BJ (cell line): ENCODE data around the gene SMPD1. TPM values are rescaled to one million over a fixed set of nuclear protein-coding genes. Genes with fewer than 3 reads are reported as not detected.

Source experiments
- CTCF ChIA-PET: fragments of 350-600 bp; formaldehyde crosslinking; extraction: SDS; loops from one replicate; lab custom pipeline; 2021; ENCODE audit warnings: antibody characterized with exemption, inconsistent platforms; lab: Yijun Ruan, JAX
- POLR2A ChIA-PET: fragments of 300-600 bp; sonication (Branson Sonifier 250); formaldehyde crosslinking; extraction: SDS; loops from one replicate; lab custom pipeline; 2021; ENCODE audit warnings: antibody characterized with exemption; lab: Charles Lee
- DNase-seq: peaks from one replicate; pipeline ENCODE4 v3.0.0-alpha.2; 2011; ENCODE audit warnings: low read depth
- H3K27me3 ChIP-seq: 2 replicates; pipeline ENCODE4 v1.6.0; 2011; ENCODE audit warnings: low read length; ENCODE audit not compliant: control insufficient read depth, insufficient read depth
- H3K36me3 ChIP-seq: 2 replicates; pipeline ENCODE4 v1.5.1; 2011; ENCODE audit warnings: low read length; ENCODE audit not compliant: control insufficient read depth, insufficient read depth
- H3K4me3 ChIP-seq: 2 replicates; pipeline ENCODE4 v1.5.1; 2011; ENCODE audit warnings: low read depth, mild to moderate bottlenecking, control low read depth, low read length
- CTCF ChIP-seq: IDR thresholded peaks from 2 replicates; pipeline ENCODE4 v1.5.1; 2011; ENCODE audit warnings: low read depth, mild to moderate bottlenecking, control low read depth, inconsistent platforms, low read length, moderate library complexity; ENCODE audit not compliant: insufficient read depth
- polyA plus RNA-seq: library from polyadenylated mRNA; depleted of rRNA; stranded (reverse); fragments of >200 nt; gene quantifications from 2 replicates; pipeline ENCODE4 v1.2.3, GENCODE V29; 2011; rRNA removed

The SMPD1 gene
- polyA plus RNA-seq, 1 experiment = 118 TPM

GRCh38 chr11:6440906-6441358 is 50.7 kb downstream of the SMPD1 start, which contains the start of gene HPX:
TSS of gene HPX (minus strand) at chr11:6440987. CDS start at chr11:6440963, 24 bp downstream.
- no peak for DNase-seq
- POLR2A ChIA-PET = no interaction called here
- no peaks in the 10 kb centered on the region for H3K27me3 ChIP-seq
- H3K36me3 ChIP-seq = no peaks in the 10 kb centered on the region
- no peak for TF ChIP-seq CTCF
- no peak within 1 kb of the TSS for H3K4me3 ChIP-seq
- CTCF ChIA-PET = interaction anchor here (0.7 to 13.5 kb wide), 7 partner anchors 9 to 60 kb away, joined by 3 to 376 read pairs (median 5); partner anchors contain the start of gene SMPD1

GRCh38 chr11:6442441-6442840 is 52.2 kb downstream of the SMPD1 start:
- no peak overlapping the region for H3K4me3 ChIP-seq
- H3K27me3 ChIP-seq = no peaks in the 10 kb centered on the region
- ChIA-PET CTCF (interaction anchor here (1.3 to 13.5 kb wide), 12 partner anchors 10 to 103 kb away, joined by 3 to 376 read pairs (median 9); no protein-coding TSS in a partner anchor), POLR2A (interaction anchor here (0.7 kb wide), 1 partner anchor 60 kb away, joined by 3 read pairs; no protein-coding TSS in a partner anchor)
- no peak for TF ChIP-seq CTCF
- no peak for DNase-seq
- H3K36me3 ChIP-seq = no peaks in the 10 kb centered on the region

- Histone ChIP-seq H3K27me3 (no peaks in the 10 kb centered on the region), H3K36me3 (no peaks in the 10 kb centered on the region; the same call in 1 of the 2 replicates), H3K4me3 (no peak overlapping the region)
- no peak for DNase-seq
- CTCF ChIA-PET = interaction anchor here (0.6 to 13.5 kb wide), 35 partner anchors 11 to 272 kb away, joined by 3 to 376 read pairs (median 5); partner anchors contain the start of genes ARFIP2, SMPD1, TAF10 and TIMM10B
- TF ChIP-seq CTCF = peak; percentile 92
- POLR2A ChIA-PET = interaction anchor here (0.6 to 0.9 kb wide), 2 partner anchors 64 to 475 kb away, joined by 3 to 5 read pairs; no protein-coding TSS in a partner anchor
Observed at GRCh38 chr11:6443269-6444003, 53.2 kb downstream of the SMPD1 start.

Other genes with a start within 250 kb of the SMPD1 start
- not detected in 2 replicates for gene OR52B2, start 220.1 kb upstream of the SMPD1 start, polyA plus RNA-seq
- not detected in 2 replicates for gene OR52W1, start 191.2 kb upstream of the SMPD1 start, polyA plus RNA-seq
- gene C11orf42, start 184.9 kb upstream of the SMPD1 start, polyA plus RNA-seq = not detected in 2 replicates
- gene FHIP1B, start 155.8 kb upstream of the SMPD1 start, polyA plus RNA-seq = 22.1 and 30.6 TPM in 2 replicates
- 0.11 TPM in 1 of 2 replicates, not detected in the other for gene CNGA4, start 151.4 kb upstream of the SMPD1 start, polyA plus RNA-seq
- not detected in 2 replicates for gene CCKBR, start 130.6 kb upstream of the SMPD1 start, polyA plus RNA-seq
- 81.8 and 134 TPM in 2 replicates for gene CAVIN3, start 70.0 kb upstream of the SMPD1 start, polyA plus RNA-seq
- 39.5 and 62.5 TPM in 2 replicates for gene APBB1, start 28.6 kb downstream of the SMPD1 start, polyA plus RNA-seq
- 0.82 and 0.87 TPM in 2 replicates for gene HPX, start 50.5 kb downstream of the SMPD1 start, polyA plus RNA-seq
- gene TRIM3, start 83.5 kb downstream of the SMPD1 start, polyA plus RNA-seq = 8.2 and 10.4 TPM in 2 replicates
- gene ARFIP2, start 90.9 kb downstream of the SMPD1 start, polyA plus RNA-seq = 86.5 and 103 TPM in 2 replicates
- gene TIMM10B, start 91.0 kb downstream of the SMPD1 start, polyA plus RNA-seq = 29.4 and 32.5 TPM in 2 replicates
- gene DNHD1, start 106.8 kb downstream of the SMPD1 start, polyA plus RNA-seq = 2.3 and 3.1 TPM in 2 replicates
- gene RRP8, start 213.1 kb downstream of the SMPD1 start, polyA plus RNA-seq = 9.9 and 14.4 TPM in 2 replicates
- 449 and 654 TPM in 2 replicates for gene ILK, start 213.3 kb downstream of the SMPD1 start, polyA plus RNA-seq
- gene TAF10, start 221.7 kb downstream of the SMPD1 start, polyA plus RNA-seq = 158 and 205 TPM in 2 replicates
- gene TPP1, start 228.9 kb downstream of the SMPD1 start, polyA plus RNA-seq = 69.7 and 77.6 TPM in 2 replicates